Measurements from ENCODE around the gene CCDC124.

Gene CCDC124

DNA sequence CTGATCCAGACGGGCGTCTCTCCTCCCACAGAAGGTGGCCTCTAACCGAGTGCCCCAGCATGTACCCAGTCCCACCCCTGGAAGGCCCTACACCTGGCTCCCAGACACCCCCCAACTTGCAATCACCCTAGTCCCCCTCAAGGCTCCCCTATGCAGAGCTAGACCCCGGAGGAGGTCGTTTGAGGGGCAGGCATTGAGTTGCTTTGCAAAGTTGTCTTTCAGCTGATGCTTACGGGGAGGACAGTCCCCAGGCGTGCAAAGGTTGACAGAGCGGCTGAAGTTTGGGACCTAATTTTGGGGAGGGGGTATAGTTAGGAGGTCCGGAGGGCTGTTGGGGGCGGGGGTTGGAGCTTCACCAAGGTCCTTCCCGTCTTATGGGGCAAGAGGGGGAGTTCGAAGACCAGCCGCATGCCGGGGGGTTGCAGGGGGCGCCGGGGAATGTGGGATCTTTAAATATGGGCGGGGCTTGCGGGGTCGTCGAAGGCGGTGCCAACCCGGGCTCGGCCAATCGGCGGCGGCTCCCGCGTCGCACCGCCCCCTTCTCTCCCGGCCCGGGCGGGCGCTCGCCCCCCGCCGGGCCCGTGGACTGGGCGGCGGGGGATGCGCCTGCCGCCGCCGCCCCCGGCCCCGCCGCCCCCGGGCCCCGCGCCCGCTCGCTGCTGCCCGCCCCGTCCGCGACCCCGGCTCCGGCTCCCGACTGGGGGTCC, 33.9 kb downstream of the CCDC124 start, which contains the start of gene KCNN1:
KCNN1 (plus strand) TSS at position 558 of the 707 bp plus-strand sequence. CDS start 6,782 bp downstream, outside the sequence.
- Histone ChIP-seq H3K9ac (ENCODE audit: low read length in 5 of 5) (no peak within 1 kb of the TSS), H3K4me1 (ENCODE audit: control insufficient read depth in 5 of 5, insufficient read depth in 5 of 5, low read length in 5 of 5) (peaks cover 0 to 7% (median 4%) of the 10 kb centered on the region in 5 donors), H3K36me3 (ENCODE audit: control insufficient read depth in 5 of 5, insufficient read depth in 5 of 5, low read length in 5 of 5) (no peaks in the 10 kb centered on the region), H3K4me3 (ENCODE audit: low read depth in 1 of 5, low read length in 5 of 5) (peak within 1 kb of the TSS in 1 of 5 donors; percentile 30), H3K27ac (ENCODE audit: low read depth, low read length) (no peak within 1 kb of the TSS), H3K27me3 (ENCODE audit: control insufficient read depth in 5 of 5, insufficient read depth in 4 of 5, low read length in 5 of 5) (peaks cover 27 to 48% (median 46%) of the 10 kb centered on the region in 5 donors), H3K9me3 (ENCODE audit: control insufficient read depth in 5 of 5, low read length in 5 of 5) (no peaks in the 10 kb centered on the region)

- peaks cover 20 to 42% (median 39%) of the 10 kb centered on the region in 5 donors for H3K27me3 ChIP-seq (ENCODE audit: control insufficient read depth in 5 of 5, insufficient read depth in 4 of 5, low read length in 5 of 5)
- H3K9ac ChIP-seq (ENCODE audit: low read length in 5 of 5): no peak overlapping the region
- no peaks in the 10 kb centered on the region for H3K36me3 ChIP-seq (ENCODE audit: control insufficient read depth in 5 of 5, insufficient read depth in 5 of 5, low read length in 5 of 5)
- H3K9me3 ChIP-seq (ENCODE audit: control insufficient read depth in 5 of 5, low read length in 5 of 5): no peaks in the 10 kb centered on the region
- H3K4me1 ChIP-seq (ENCODE audit: control insufficient read depth in 5 of 5, insufficient read depth in 5 of 5, low read length in 5 of 5): peaks cover 0 to 7% (median 4%) of the 10 kb centered on the region in 5 donors
- H3K27ac ChIP-seq (ENCODE audit: low read depth, low read length): no peak overlapping the region
- peak overlapping the region in 1 of 5 donors; percentile 30 for H3K4me3 ChIP-seq (ENCODE audit: low read depth in 1 of 5, low read length in 5 of 5)
These were observed 34.6 kb downstream of the CCDC124 start for GRCh38 chr19:17967257-17968051.

- Histone ChIP-seq H3K4me3 (ENCODE audit: low read depth in 1 of 5, low read length in 5 of 5) (no peak overlapping the region), H3K36me3 (ENCODE audit: control insufficient read depth in 5 of 5, insufficient read depth in 5 of 5, low read length in 5 of 5) (no peaks in the 10 kb centered on the region), H3K27ac (ENCODE audit: low read depth, low read length) (no peak overlapping the region), H3K4me1 (ENCODE audit: control insufficient read depth in 5 of 5, insufficient read depth in 5 of 5, low read length in 5 of 5) (peaks cover 0 to 7% (median 4%) of the 10 kb centered on the region in 5 donors), H3K9ac (ENCODE audit: low read length in 5 of 5) (no peak overlapping the region), H3K27me3 (ENCODE audit: control insufficient read depth in 5 of 5, insufficient read depth in 4 of 5, low read length in 5 of 5) (peaks cover 20 to 42% (median 39%) of the 10 kb centered on the region in 5 donors), H3K9me3 (ENCODE audit: control insufficient read depth in 5 of 5, low read length in 5 of 5) (no peaks in the 10 kb centered on the region)
These were observed 35.5 kb downstream of the CCDC124 start for GRCh38 chr19:17968362-17968761.

DNA sequence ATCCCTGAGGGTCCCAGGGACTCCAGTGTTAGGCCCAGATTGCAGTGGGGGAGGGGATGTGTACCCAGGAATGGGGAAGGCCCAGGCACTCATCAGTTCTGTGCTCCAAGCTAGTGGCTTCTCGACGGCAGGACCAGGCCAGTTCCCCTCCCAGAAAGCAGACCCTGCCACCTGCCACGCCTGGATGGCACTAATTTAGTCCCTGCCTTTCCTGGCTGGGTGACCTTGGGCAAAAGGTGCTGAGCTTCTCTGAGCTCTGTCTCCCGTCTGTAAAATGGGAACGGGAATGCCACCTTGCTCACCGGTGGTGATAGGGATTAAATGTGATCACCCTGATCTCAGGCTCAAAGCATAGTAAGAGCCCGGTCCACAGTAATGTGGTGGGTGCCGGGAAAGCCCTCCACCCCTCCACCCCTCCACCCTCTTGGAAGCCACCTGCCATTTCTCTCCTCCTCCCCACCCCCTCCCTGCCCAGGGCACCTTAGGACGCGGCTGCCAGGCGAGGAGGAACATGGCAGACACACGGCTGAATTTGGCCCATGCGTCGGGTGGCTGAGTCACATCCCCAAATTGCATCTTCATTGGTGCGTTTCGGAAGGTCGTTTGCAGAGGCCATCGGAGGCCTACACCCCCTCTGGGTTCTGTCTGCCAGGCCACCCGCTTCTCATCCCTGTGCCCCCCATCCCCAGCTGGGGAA, 36.4 kb downstream of the CCDC124 start:
- peaks cover 0 to 7% (median 4%) of the 10 kb centered on the region in 5 donors for H3K4me1 ChIP-seq (ENCODE audit: control insufficient read depth in 5 of 5, insufficient read depth in 5 of 5, low read length in 5 of 5)
- H3K9me3 ChIP-seq (ENCODE audit: control insufficient read depth in 5 of 5, low read length in 5 of 5): no peaks in the 10 kb centered on the region
- no peaks in the 10 kb centered on the region for H3K36me3 ChIP-seq (ENCODE audit: control insufficient read depth in 5 of 5, insufficient read depth in 5 of 5, low read length in 5 of 5)
- H3K27me3 ChIP-seq (ENCODE audit: control insufficient read depth in 5 of 5, insufficient read depth in 4 of 5, low read length in 5 of 5): peaks cover 17 to 39% (median 33%) of the 10 kb centered on the region in 5 donors
- H3K27ac ChIP-seq (ENCODE audit: low read depth, low read length): no peak overlapping the region
- no peak overlapping the region for H3K4me3 ChIP-seq (ENCODE audit: low read depth in 1 of 5, low read length in 5 of 5)
- no peak overlapping the region for H3K9ac ChIP-seq (ENCODE audit: low read length in 5 of 5)

GRCh38 chr19:17972230-17972629, 39.4 kb downstream of the CCDC124 start:
- peaks cover 5 to 20% (median 14%) of the 10 kb centered on the region in 5 donors for H3K27me3 ChIP-seq (ENCODE audit: control insufficient read depth in 5 of 5, insufficient read depth in 4 of 5, low read length in 5 of 5)
- H3K9me3 ChIP-seq (ENCODE audit: control insufficient read depth in 5 of 5, low read length in 5 of 5): no peaks in the 10 kb centered on the region
- H3K4me3 ChIP-seq (ENCODE audit: low read depth in 1 of 5, low read length in 5 of 5): no peak overlapping the region
- no peaks in the 10 kb centered on the region for H3K36me3 ChIP-seq (ENCODE audit: control insufficient read depth in 5 of 5, insufficient read depth in 5 of 5, low read length in 5 of 5)
- H3K27ac ChIP-seq (ENCODE audit: low read depth, low read length): no peak overlapping the region
- no peak overlapping the region for H3K9ac ChIP-seq (ENCODE audit: low read length in 5 of 5)
- peaks cover 0 to 2% (median 2%) of the 10 kb centered on the region in 5 donors for H3K4me1 ChIP-seq (ENCODE audit: control insufficient read depth in 5 of 5, insufficient read depth in 5 of 5, low read length in 5 of 5)

DNA sequence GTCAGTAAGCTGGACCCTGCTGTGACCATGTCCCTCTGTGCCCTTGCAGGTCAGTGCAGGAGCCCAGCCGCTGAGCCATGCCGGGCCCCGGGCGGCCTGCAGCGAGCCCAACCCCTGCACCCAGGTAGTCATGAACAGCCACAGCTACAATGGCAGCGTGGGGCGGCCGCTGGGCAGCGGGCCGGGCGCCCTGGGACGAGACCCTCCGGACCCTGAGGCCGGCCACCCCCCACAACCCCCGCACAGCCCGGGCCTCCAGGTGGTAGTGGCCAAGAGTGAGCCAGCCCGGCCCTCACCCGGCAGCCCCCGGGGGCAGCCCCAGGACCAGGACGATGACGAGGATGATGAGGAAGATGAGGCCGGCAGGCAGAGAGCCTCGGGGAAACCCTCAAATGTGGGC, 40.9 kb downstream of the CCDC124 start:
- peaks cover 0 to 7% (median 5%) of the 10 kb centered on the region in 5 donors for H3K27me3 ChIP-seq (ENCODE audit: control insufficient read depth in 5 of 5, insufficient read depth in 4 of 5, low read length in 5 of 5)
- no peak overlapping the region for H3K27ac ChIP-seq (ENCODE audit: low read depth, low read length)
- no peak overlapping the region for H3K4me3 ChIP-seq (ENCODE audit: low read depth in 1 of 5, low read length in 5 of 5)
- no peaks in the 10 kb centered on the region for H3K36me3 ChIP-seq (ENCODE audit: control insufficient read depth in 5 of 5, insufficient read depth in 5 of 5, low read length in 5 of 5)
- H3K4me1 ChIP-seq (ENCODE audit: control insufficient read depth in 5 of 5, insufficient read depth in 5 of 5, low read length in 5 of 5): no peaks in the 10 kb centered on the region
- H3K9ac ChIP-seq (ENCODE audit: low read length in 5 of 5): no peak overlapping the region
- H3K9me3 ChIP-seq (ENCODE audit: control insufficient read depth in 5 of 5, low read length in 5 of 5): no peaks in the 10 kb centered on the region

DNA sequence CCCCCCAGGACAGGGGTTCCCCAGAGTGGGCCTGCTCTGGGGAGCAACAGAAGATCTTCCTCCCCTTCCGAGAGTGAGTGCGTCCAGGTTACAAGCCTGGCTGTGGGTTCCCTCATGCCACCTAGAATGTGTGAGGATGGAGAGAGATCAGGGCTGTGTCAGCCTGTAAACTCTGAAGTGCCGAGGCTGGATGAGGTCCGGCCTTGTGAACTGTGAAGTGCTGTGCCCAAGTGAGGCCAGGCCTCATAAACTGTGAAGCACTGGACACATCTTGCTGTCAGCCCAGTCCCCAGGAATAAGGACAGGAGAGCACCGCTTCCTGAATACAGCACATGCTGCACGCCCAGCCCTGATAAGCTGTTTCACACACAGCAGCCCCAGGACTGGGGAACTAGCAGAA, 41.7 kb downstream of the CCDC124 start:
- Histone ChIP-seq H3K4me1 (ENCODE audit: control insufficient read depth in 5 of 5, insufficient read depth in 5 of 5, low read length in 5 of 5) (no peaks in the 10 kb centered on the region), H3K27ac (ENCODE audit: low read depth, low read length) (no peak overlapping the region), H3K4me3 (ENCODE audit: low read depth in 1 of 5, low read length in 5 of 5) (no peak overlapping the region), H3K9ac (ENCODE audit: low read length in 5 of 5) (no peak overlapping the region), H3K9me3 (ENCODE audit: control insufficient read depth in 5 of 5, low read length in 5 of 5) (no peaks in the 10 kb centered on the region), H3K27me3 (ENCODE audit: control insufficient read depth in 5 of 5, insufficient read depth in 4 of 5, low read length in 5 of 5) (peaks cover 0 to 4% (median 2%) of the 10 kb centered on the region in 5 donors), H3K36me3 (ENCODE audit: control insufficient read depth in 5 of 5, insufficient read depth in 5 of 5, low read length in 5 of 5) (no peaks in the 10 kb centered on the region)

- Histone ChIP-seq H3K4me3 (ENCODE audit: low read depth in 1 of 5, low read length in 5 of 5) (no peak overlapping the region), H3K9me3 (ENCODE audit: control insufficient read depth in 5 of 5, low read length in 5 of 5) (no peaks in the 10 kb centered on the region), H3K27ac (ENCODE audit: low read depth, low read length) (no peak overlapping the region), H3K4me1 (ENCODE audit: control insufficient read depth in 5 of 5, insufficient read depth in 5 of 5, low read length in 5 of 5) (no peaks in the 10 kb centered on the region), H3K27me3 (ENCODE audit: control insufficient read depth in 5 of 5, insufficient read depth in 4 of 5, low read length in 5 of 5) (peaks cover 0 to 4% (median 2%) of the 10 kb centered on the region in 5 donors), H3K36me3 (ENCODE audit: control insufficient read depth in 5 of 5, insufficient read depth in 5 of 5, low read length in 5 of 5) (no peaks in the 10 kb centered on the region), H3K9ac (ENCODE audit: low read length in 5 of 5) (no peak overlapping the region)
These were observed 42.2 kb downstream of the CCDC124 start for GRCh38 chr19:17975032-17975431.

- Histone ChIP-seq H3K36me3 (ENCODE audit: control insufficient read depth in 5 of 5, insufficient read depth in 5 of 5, low read length in 5 of 5) (no peaks in the 10 kb centered on the region), H3K9ac (ENCODE audit: low read length in 5 of 5) (no peak overlapping the region), H3K27me3 (ENCODE audit: control insufficient read depth in 5 of 5, insufficient read depth in 4 of 5, low read length in 5 of 5) (peaks cover 0 to 8% (median 1%) of the 10 kb centered on the region in 5 donors), H3K27ac (ENCODE audit: low read depth, low read length) (no peak overlapping the region), H3K4me1 (ENCODE audit: control insufficient read depth in 5 of 5, insufficient read depth in 5 of 5, low read length in 5 of 5) (peaks cover 0 to 3% (median 0%) of the 10 kb centered on the region in 5 donors), H3K4me3 (ENCODE audit: low read depth in 1 of 5, low read length in 5 of 5) (no peak overlapping the region), H3K9me3 (ENCODE audit: control insufficient read depth in 5 of 5, low read length in 5 of 5) (no peaks in the 10 kb centered on the region)
These were observed 44.2 kb downstream of the CCDC124 start for GRCh38 chr19:17977021-17977420.
